HepG2 (cell line): ENCODE results near the gene GRIK1. TPM values are rescaled to one million over a fixed set of nuclear protein-coding genes. Genes with fewer than 3 reads are reported as not detected.
A peak's percentile ranks its signal among the peaks of the same experiment; 100 is the strongest.

Source experiments
- ATAC-seq: fragments of 200-7000 bp; cut with Tn5 transposase; 3 replicates; pipeline ENCODE4 v1.9.1; 2020; ENCODE audit warnings: mild to moderate bottlenecking, moderate library complexity
- BruUV-seq: library from RNA; stranded (reverse); fragments of 400-500 nt; replicated peaks from 2 replicates; lab custom pipeline; 2021; lab: Mats Ljungman, UMichigan
- CTCF ChIA-PET: fragments of 300-600 bp; formaldehyde crosslinking; extraction: SDS; loops from one replicate; lab custom pipeline; 2021; ENCODE audit warnings: low total read pairs, inconsistent platforms, low intra/inter-chr PET ratio; lab: Yijun Ruan, JAX
- POLR2A ChIA-PET: fragments of 350-600 bp; sonication (Branson Sonifier 250); formaldehyde crosslinking; loops from one replicate; lab custom pipeline; 2020; ENCODE audit warnings: antibody characterized with exemption, inconsistent platforms; lab: Yijun Ruan, JAX
- DNase-seq: peaks from one replicate; pipeline ENCODE4 v3.0.0-alpha.2; 2015; ENCODE audit warnings: low spot score
- FAIRE-seq: peaks from 3 replicates; lab custom pipeline; 2011; peaks lifted over from hg19 to GRCh38; lab: Jason Lieb, UNC
- H2AFZ ChIP-seq: one replicate; pipeline ENCODE4 v1.6.1; 2011; ENCODE audit warnings: low read length, inconsistent platforms
- H3K27ac ChIP-seq: fragments of 300-600 bp; 3 replicates; pipeline ENCODE4 v1.8.0; 2011; ENCODE audit warnings: mixed run types, mild to moderate bottlenecking, mixed read lengths, low read length, inconsistent platforms; ENCODE audit not compliant: insufficient read depth; ENCODE audit errors: extremely low read length
- H3K27me3 ChIP-seq, 2 experiments: fragments of 200-600 bp in 1 of 2; 2 replicates in 1 of 2; 3 replicates in 1 of 2; pipeline versions ENCODE4 v1.6.0 to v1.8.0; 2011; ENCODE audit warnings: low read length in 2 of 2, mild to moderate bottlenecking in 2 of 2, moderate library complexity in 2 of 2, inconsistent platforms in 1 of 2; ENCODE audit not compliant: insufficient read depth in 2 of 2, control insufficient read depth in 1 of 2
- H3K36me3 ChIP-seq, 2 experiments: fragments of 200-600 bp in 1 of 2; replicated peaks in 1 of 2; 2 replicates in 1 of 2; 3 replicates in 1 of 2; pipeline versions ENCODE4 v1.5.1 to v1.8.0; 2011; ENCODE audit warnings: low read length in 2 of 2, inconsistent platforms in 1 of 2; ENCODE audit not compliant: insufficient read depth in 2 of 2, control insufficient read depth in 1 of 2
- H3K4me1 ChIP-seq: 2 replicates; pipeline ENCODE4 v1.5.1; 2012; ENCODE audit warnings: low read length, inconsistent platforms; ENCODE audit not compliant: insufficient read depth
- H3K4me2 ChIP-seq: 2 replicates; pipeline ENCODE4 v1.6.0; 2011; ENCODE audit warnings: low read depth, low read length, inconsistent platforms
- H3K4me3 ChIP-seq, 3 experiments: fragments of 200-600 bp in 1 of 3; sonication (generic), shearing (Covaris generic) in 1 of 3; replicated peaks in 1 of 3; 2 replicates each; pipeline ENCODE4 v1.5.1; 2011 to 2016; ENCODE audit warnings: low read length in 3 of 3, inconsistent platforms in 2 of 3, low read depth in 2 of 3, mild to moderate bottlenecking in 2 of 3, control low read depth in 1 of 3, mixed read lengths in 1 of 3; ENCODE audit not compliant: insufficient read depth in 1 of 3
- H3K79me2 ChIP-seq: one replicate; pipeline ENCODE4 v1.6.1; 2011; ENCODE audit warnings: low read length, inconsistent platforms; ENCODE audit not compliant: insufficient read depth
- H3K9ac ChIP-seq: 2 replicates; pipeline ENCODE4 v1.6.0; 2011; ENCODE audit warnings: mild to moderate bottlenecking, low read depth, low read length, inconsistent platforms; ENCODE audit not compliant: insufficient read depth
- H3K9me3 ChIP-seq: 2 replicates; pipeline ENCODE4 v1.5.1; 2012; ENCODE audit warnings: mild to moderate bottlenecking, low read length
- H4K20me1 ChIP-seq: 2 replicates; pipeline ENCODE4 v1.6.0; 2011; ENCODE audit warnings: inconsistent platforms, mild to moderate bottlenecking, low read length, moderate library complexity; ENCODE audit not compliant: insufficient read depth
- ATF7-NPFF ChIP-seq: sonication (generic); formaldehyde crosslinking; IDR thresholded peaks from 2 replicates; pipeline ENCODE4 v1.8.1; 2023; ENCODE audit warnings: mild to moderate bottlenecking, low read depth, missing genetic modification reagents, moderate library complexity
- GABPA ChIP-seq, 2 experiments: IDR thresholded peaks; 2 replicates each; pipeline ENCODE4 v1.6.1; 2011 to 2016; ENCODE audit warnings: low read depth in 2 of 2, low read length in 1 of 2, missing biosample characterization in 1 of 2, missing genetic modification characterization in 1 of 2
- MAFF ChIP-seq: IDR thresholded peaks from 2 replicates; pipeline ENCODE4 v1.6.1; 2011; ENCODE audit warnings: low read depth, low read length, improper control_type of control experiment
- MAFK ChIP-seq, 2 experiments: IDR thresholded peaks in 1 of 2; conservative IDR thresholded peaks in 1 of 2; 2 replicates each; pipeline ENCODE4 v1.6.1; 2011; ENCODE audit warnings: improper control_type of control experiment in 2 of 2, low read length in 2 of 2
- NCOA1 ChIP-seq: sonication (generic); formaldehyde crosslinking; IDR thresholded peaks from 2 replicates; pipeline ENCODE4 v1.9.0; 2021; ENCODE audit warnings: missing genetic modification reagents
- SNAPC4 ChIP-seq: sonication (generic); formaldehyde crosslinking; IDR thresholded peaks from 2 replicates; pipeline ENCODE4 v1.4.0; 2020; ENCODE audit warnings: mild to moderate bottlenecking, missing genetic modification reagents
- TFDP1 ChIP-seq: IDR thresholded peaks from 2 replicates; pipeline ENCODE4 v1.6.1; 2016; ENCODE audit warnings: missing compliant biosample characterization, missing genetic modification reagents, borderline replicate concordance
- TRAFD1 ChIP-seq: sonication (generic); formaldehyde crosslinking; IDR thresholded peaks from 2 replicates; pipeline ENCODE4 v1.5.1; 2020; ENCODE audit warnings: missing genetic modification reagents, mild to moderate bottlenecking, borderline replicate concordance
- YEATS4 ChIP-seq: sonication (generic); formaldehyde crosslinking; IDR thresholded peaks from 2 replicates; pipeline ENCODE4 v1.4.0; 2020; ENCODE audit warnings: missing genetic modification reagents, borderline replicate concordance
- ZBTB8A ChIP-seq: sonication (generic); formaldehyde crosslinking; IDR thresholded peaks from 2 replicates; pipeline ENCODE4 v1.4.0; 2020; ENCODE audit warnings: mild to moderate bottlenecking, low read depth, missing genetic modification reagents, borderline replicate concordance
- ZNF44 ChIP-seq: sonication (generic); formaldehyde crosslinking; IDR thresholded peaks from 2 replicates; pipeline ENCODE4 v1.5.1; 2020; ENCODE audit warnings: mild to moderate bottlenecking, missing genetic modification reagents
- WGBS: methylation state at CpG from one replicate; pipeline ENCODE4 v1.1.6; 2017; ENCODE audit warnings: low lambda C conversion rate; 5-methylcytosine and 5-hydroxymethylcytosine counted together
- in situ Hi-C: cut with HindIII; loops from 2 replicates; pipeline ENCODE4 v1.10.0; 2017; ENCODE audit warnings: low pct_unique_long_range_greater_than_20kb; ENCODE audit not compliant: extremely low pct_ligation_motif_present
- intact Hi-C: fragments of 100-400 bp; cut with micrococcal nuclease; formaldehyde crosslinking; loops from one replicate; pipeline ENCODE4 v1.10.0; 2022; ENCODE audit not compliant: unreplicated experiment
- polyA plus RNA-seq, 8 experiments: library from polyadenylated mRNA; depleted of rRNA in 3 of 8; stranded (reverse) in 7 of 8; unstranded in 1 of 8; fragments of >200 nt; fragmentation: Illumina TruSeq in 4 of 8; extraction: Trizol in 4 of 8; gene quantifications; 2 replicates each; pipeline versions ENCODE4 v1.2.1 to v1.2.3, GENCODE V29; 2011 to 2016; ENCODE audit warnings: low read depth in 4 of 8, missing spikeins in 1 of 8, mixed read lengths in 1 of 8; ENCODE audit not compliant: insufficient read depth in 1 of 8
- total RNA-seq, 5 experiments: library from RNA; depleted of rRNA; stranded (reverse); fragments of >200 nt; fragmentation: Illumina TruSeq; extraction: Trizol; gene quantifications; 2 replicates each; pipeline ENCODE4 v1.2.3, GENCODE V29; 2016; ENCODE audit warnings: low read depth in 1 of 5

Gene GRIK1
- total and polyA plus RNA-seq, 2 of the 13 experiments (the other 11 are each of a cell fraction or from before 2014, with no cell fraction given) = not detected

GRCh38 chr21:29581393-29581792, 358.4 kb downstream of the GRIK1 start:
- intact Hi-C loops (no loop called here), in situ Hi-C loops (no loop called here)
- Histone ChIP-seq H4K20me1 (no peaks in the 10 kb centered on the region), H3K4me1 (peaks cover 10% of the 10 kb centered on the region), H3K9ac (no peak overlapping the region), H3K4me2 (no peak overlapping the region), H3K27me3 (no peaks in the 10 kb centered on the region), H2AFZ (no peak overlapping the region), H3K36me3 (no peaks in the 10 kb centered on the region), H3K4me3 (no peak overlapping the region), H3K9me3 (no peaks in the 10 kb centered on the region), H3K79me2 (no peaks in the 10 kb centered on the region), H3K27ac (no peak overlapping the region)
- FAIRE-seq (no peak), DNase-seq (no peak), ATAC-seq (no peak)
- no TSS peak for BruUV-seq
- ChIA-PET CTCF (no interaction called here), POLR2A (no interaction called here)
- 22% methylated on average over 5 of the region's 5 CpGs for WGBS
- TF ChIP-seq MAFF (peak; percentile 41; the same call in 1 of the 2 replicates), ATF7-NPFF (CRISPR knock-in tag) (no peak), SNAPC4 (CRISPR knock-in tag) (no peak), YEATS4 (CRISPR knock-in tag) (no peak), GABPA (IDR thresholded peaks at IDR 0.05; ENCODE audit: low read depth, low read length) (no peak), GABPA (CRISPR knock-in tag; IDR thresholded peaks at IDR 0.05; ENCODE audit: low read depth) (no peak), TRAFD1 (no peak), ZBTB8A (CRISPR knock-in tag) (no peak), ZNF44 (no peak), NCOA1 (CRISPR knock-in tag) (no peak), MAFK (conservative IDR thresholded peaks at IDR 0.05 in 1 of 2, IDR thresholded peaks at IDR 0.05 in 1 of 2; ENCODE audit: low read length in 2 of 2) (peak; percentile 31 to 70; a peak in 3 of 4 replicates), TFDP1 (no peak)
